Stimulated activated CD4-positive, alpha-beta T cell treated with anti-CD3 and anti-CD28 coated beads, Interleukin-15, amount 100 ng/mL, for 1 hour (primary cell): ENCODE results near the gene MEGF8.
"Not testable (repeated sequence)": the region's sequence is repeated elsewhere in the genome, so short reads cannot be mapped to it uniquely, and the experiment has no call there.

Source experiments
- DNase-seq, 2 donors: peaks; one replicate each; pipeline ENCODE4 v3.0.0-alpha.2; 2020; ENCODE audit warnings: low read depth in 1 of 2, low spot score in 1 of 2

Gene MEGF8

GRCh38 chr19:42331333-42331732, 5.9 kb downstream of the MEGF8 start:
- not testable (repeated sequence) for DNase-seq

- no peak for DNase-seq
Observed at GRCh38 chr19:42332059-42332458, 6.6 kb downstream of the MEGF8 start.

- DNase-seq, result no peak
Observed at GRCh38 chr19:42333018-42333417, 7.6 kb downstream of the MEGF8 start.

- no peak for DNase-seq
Observed at GRCh38 chr19:42333975-42334696, 8.7 kb downstream of the MEGF8 start.

GRCh38 chr19:42334697-42335373, 9.4 kb downstream of the MEGF8 start:
- no peak for DNase-seq

GRCh38 chr19:42335374-42335936, 10.0 kb downstream of the MEGF8 start:
- no peak for DNase-seq

- DNase-seq, result no peak
Observed at GRCh38 chr19:42335971-42336370, 10.5 kb downstream of the MEGF8 start.

GRCh38 chr19:42339126-42339860, 13.9 kb downstream of the MEGF8 start:
- not testable (repeated sequence) for DNase-seq

- not testable (repeated sequence) for DNase-seq
Observed at GRCh38 chr19:42339922-42340321, 14.5 kb downstream of the MEGF8 start.

- no peak for DNase-seq
Observed at GRCh38 chr19:42343344-42344110, 18.1 kb downstream of the MEGF8 start.

GRCh38 chr19:42344336-42344893, 19.0 kb downstream of the MEGF8 start:
- DNase-seq, result no peak

- DNase-seq, result no peak
Observed at GRCh38 chr19:42345191-42345812, 19.9 kb downstream of the MEGF8 start.

- no peak for DNase-seq
Observed at GRCh38 chr19:42348211-42348610, 22.8 kb downstream of the MEGF8 start.

- no peak for DNase-seq
Observed at GRCh38 chr19:42349378-42350107, 24.1 kb downstream of the MEGF8 start.

- no peak for DNase-seq
Observed at GRCh38 chr19:42350417-42350816, 25.0 kb downstream of the MEGF8 start.

GRCh38 chr19:42351079-42351735, 25.8 kb downstream of the MEGF8 start:
- no peak for DNase-seq

GRCh38 chr19:42352301-42353259, 27.1 kb downstream of the MEGF8 start:
- DNase-seq, result no peak
